Naive thymus-derived CD4-positive, alpha-beta T cell (primary cell): Measurements from ENCODE around the gene STX1A. TPM values are rescaled to one million over a fixed set of nuclear protein-coding genes. Genes with fewer than 3 reads are reported as not detected.
A peak's percentile ranks its signal among the peaks of the same experiment; 100 is the strongest.

Experiments used
- ATAC-seq: fragments of 150-1000 bp; cut with Tn5 transposase; 2 replicates; pipeline ENCODE4 v1.10.0; 2021; ENCODE audit warnings: mild to moderate bottlenecking, moderate library complexity
- CTCF ChIA-PET: fragments of 350-600 bp; sonication (Branson Sonifier 250); formaldehyde crosslinking; loops from one replicate; lab custom pipeline; 2021; ENCODE audit warnings: antibody characterized with exemption; lab: Charles Lee
- POLR2A ChIA-PET: fragments of 350-600 bp; sonication (Branson Sonifier 250); formaldehyde crosslinking; loops from one replicate; lab custom pipeline; 2021; ENCODE audit warnings: antibody characterized with exemption, inconsistent platforms; lab: Charles Lee
- DNase-seq, 9 donors: peaks; one replicate each; pipeline versions ENCODE4 v3.0.0 to v3.0.0-alpha.2; 2020 to 2022; ENCODE audit warnings: mixed read lengths in 1 of 9
- H3K27ac ChIP-seq: one replicate; pipeline ENCODE4 v1.7.0; 2013; ENCODE audit warnings: mild to moderate bottlenecking, low read depth, low read length, moderate library complexity
- H3K27me3 ChIP-seq, 2 donors: one replicate each; pipeline ENCODE4 v1.7.0; 2013; ENCODE audit warnings: low read length in 2 of 2, mild to moderate bottlenecking in 2 of 2, moderate library complexity in 2 of 2; ENCODE audit not compliant: control insufficient read depth in 2 of 2, insufficient read depth in 2 of 2
- H3K36me3 ChIP-seq, 3 experiments: 1 replicate in 2 of 3; 2 replicates in 1 of 3; pipeline ENCODE4 v1.7.0; 2013; ENCODE audit warnings: low read length in 3 of 3, mild to moderate bottlenecking in 3 of 3, moderate library complexity in 1 of 3; ENCODE audit not compliant: insufficient read depth in 3 of 3, control insufficient read depth in 2 of 3
- H3K4me1 ChIP-seq, 2 donors: one replicate each; pipeline ENCODE4 v1.7.0; 2013; ENCODE audit warnings: low read length in 2 of 2, mild to moderate bottlenecking in 2 of 2, moderate library complexity in 1 of 2; ENCODE audit not compliant: control insufficient read depth in 2 of 2, insufficient read depth in 2 of 2
- H3K4me3 ChIP-seq: 2 replicates; pipeline ENCODE4 v1.7.0; 2013; ENCODE audit warnings: mild to moderate bottlenecking, low read length
- H3K9me3 ChIP-seq, 3 experiments: 1 replicate in 2 of 3; 2 replicates in 1 of 3; pipeline ENCODE4 v1.7.0; 2013; ENCODE audit warnings: low read length in 3 of 3; ENCODE audit not compliant: control insufficient read depth in 2 of 3
- H3K27ac Mint-ChIP-seq, 9 donors: one replicate each; pipeline ENCODE4 v1.8.0; 2020 to 2022; ENCODE audit warnings: mixed read lengths in 9 of 9, mild to moderate bottlenecking in 8 of 9, moderate library complexity in 5 of 9, inconsistent platforms in 2 of 9
- H3K27me3 Mint-ChIP-seq, 5 donors: one replicate each; pipeline ENCODE4 v1.8.0; 2021 to 2022; ENCODE audit warnings: mixed read lengths in 5 of 5, mild to moderate bottlenecking in 1 of 5
- H3K36me3 Mint-ChIP-seq, 5 donors: one replicate each; pipeline ENCODE4 v1.8.0; 2020 to 2022; ENCODE audit warnings: mixed read lengths in 5 of 5, mild to moderate bottlenecking in 3 of 5, inconsistent platforms in 1 of 5
- H3K4me1 Mint-ChIP-seq, 7 donors: one replicate each; pipeline ENCODE4 v1.8.0; 2020 to 2022; ENCODE audit warnings: mixed read lengths in 7 of 7, mild to moderate bottlenecking in 3 of 7, inconsistent platforms in 1 of 7
- H3K4me3 Mint-ChIP-seq, 10 donors: one replicate each; pipeline ENCODE4 v1.8.0; 2020 to 2022; ENCODE audit warnings: mild to moderate bottlenecking in 10 of 10, mixed read lengths in 10 of 10, moderate library complexity in 6 of 10, inconsistent platforms in 2 of 10
- H3K9me3 Mint-ChIP-seq, 11 donors: one replicate each; pipeline ENCODE4 v1.8.0; 2020 to 2022; ENCODE audit warnings: mixed read lengths in 11 of 11, mild to moderate bottlenecking in 4 of 11, inconsistent platforms in 1 of 11, moderate library complexity in 1 of 11
- intact Hi-C, 2 donors: fragments of 100-400 bp; cut with micrococcal nuclease; formaldehyde crosslinking; loops; one replicate each; pipeline ENCODE4 v1.15.1; 2023
- microRNA-seq: library from miRNA; unstranded; fragments of <30 nt; microRNA quantifications from one replicate; pipeline ENCODE4 v1.2.0, GENCODE V29; 2022; ENCODE audit warnings: borderline microRNAs expressed
- polyA plus RNA-seq, 2 donors: library from polyadenylated mRNA; unstranded; fragments of 300-500 nt; fragmentation: Illumina TruSeq; gene quantifications; one replicate each; pipeline ENCODE4 v1.2.3, GENCODE V29; 2021
- total RNA-seq, 6 experiments: library from RNA in 5 of 6; stranded (reverse) in 5 of 6; gene quantifications; 1 replicate in 5 of 6; 2 replicates in 1 of 6; pipeline ENCODE4 v1.2.3 and lab custom pipeline; 2021 to 2026

STX1A gene
- total and polyA plus RNA-seq, 7 experiments from 2014 or later = 1.2 to 13.4 (median 9.8) TPM

- Histone ChIP-seq H3K27me3 (peaks cover 0 to 15% of the 10 kb centered on the region in 2 donors), H3K36me3 (no peaks in the 10 kb centered on the region), H3K4me3 (no peak overlapping the region), H3K27ac (no peak overlapping the region), H3K4me1 (peaks cover 0 to 4% of the 10 kb centered on the region in 2 donors), H3K9me3 (no peaks in the 10 kb centered on the region)
- H3K4me1 Mint-ChIP-seq = peaks cover 8 to 17% (median 9%) of the 10 kb centered on the region in 7 donors
- peaks cover 54 to 65% (median 62%) of the 10 kb centered on the region in 5 donors for H3K27me3 Mint-ChIP-seq
- intact Hi-C loops = no loop called here
- DNase-seq (no peak), ATAC-seq (no peak)
- peaks cover 0 to 3% (median 0%) of the 10 kb centered on the region in 11 donors for H3K9me3 Mint-ChIP-seq
- no peak overlapping the region for H3K4me3 Mint-ChIP-seq
- ChIA-PET POLR2A (no interaction called here), CTCF (no interaction called here)
- H3K27ac Mint-ChIP-seq = no peak overlapping the region
- H3K36me3 Mint-ChIP-seq = no peaks in the 10 kb centered on the region
Observed at GRCh38 chr7:73650524-73650923, 68.9 kb downstream of the STX1A start.

GRCh38 chr7:73649576-73649975, 69.9 kb downstream of the STX1A start:
- H3K36me3 Mint-ChIP-seq = no peaks in the 10 kb centered on the region
- peak overlapping the region in 6 of 10 donors; percentile 21 to 78 (median 55) for H3K4me3 Mint-ChIP-seq
- Histone ChIP-seq H3K27ac (no peak overlapping the region), H3K9me3 (no peaks in the 10 kb centered on the region), H3K4me3 (no peak overlapping the region), H3K27me3 (peaks cover 0 to 15% of the 10 kb centered on the region in 2 donors), H3K4me1 (peaks cover 0 to 4% of the 10 kb centered on the region in 2 donors), H3K36me3 (no peaks in the 10 kb centered on the region)
- ChIA-PET CTCF (no interaction called here), POLR2A (no interaction called here)
- intact Hi-C loops = no loop called here
- H3K4me1 Mint-ChIP-seq = peaks cover 8 to 17% (median 9%) of the 10 kb centered on the region in 7 donors
- H3K27me3 Mint-ChIP-seq = peaks cover 58 to 66% (median 61%) of the 10 kb centered on the region in 5 donors
- H3K9me3 Mint-ChIP-seq = peaks cover 0 to 2% (median 0%) of the 10 kb centered on the region in 11 donors
- no peak overlapping the region for H3K27ac Mint-ChIP-seq
- DNase-seq = no peak
- ATAC-seq = no peak

Small RNAs within 50 kb of the gene (microRNA-seq; reads per million reads assigned to microRNA genes)
- not detected for gene MIR4284

Other genes with a start within 250 kb of the STX1A start
- 10 to 100 TPM; 44.7 to 90.3 (median 66.7) TPM for gene BAZ1B, start 197.4 kb downstream of the STX1A start, total RNA-seq
- gene BAZ1B, start 197.4 kb downstream of the STX1A start, polyA plus RNA-seq = 10 to 100 TPM; 14.7 to 32.5 TPM
- 100 to 1,000 TPM in 2 of 5 experiments, 10 to 100 TPM in 3; 57.3 to 118 (median 78.6) TPM for gene BCL7B, start 162.0 kb downstream of the STX1A start, total RNA-seq
- gene BCL7B, start 162.0 kb downstream of the STX1A start, polyA plus RNA-seq = 10 to 100 TPM; 80.5 to 89.1 TPM
- 10 to 100 TPM; 19.2 to 40.9 (median 32.8) TPM for gene TBL2, start 141.1 kb downstream of the STX1A start, total RNA-seq
- 10 to 100 TPM; 21.3 to 29.0 TPM for gene TBL2, start 141.1 kb downstream of the STX1A start, polyA plus RNA-seq
- not detected for gene MLXIPL, start 95.1 kb downstream of the STX1A start, total RNA-seq
- not detected for gene MLXIPL, start 95.1 kb downstream of the STX1A start, polyA plus RNA-seq
- under 1 TPM in 3 of 5 experiments, not detected in 2; 0.22 to 0.85 (median 0.44) TPM for gene VPS37D, start 51.8 kb downstream of the STX1A start, total RNA-seq
- gene VPS37D, start 51.8 kb downstream of the STX1A start, polyA plus RNA-seq = not detected
- 10 to 100 TPM in 4 of 5 experiments, 1 to 10 TPM in 1; 9.5 to 22.4 (median 13.4) TPM for gene DNAJC30, start 36.2 kb downstream of the STX1A start, total RNA-seq
- 10 to 100 TPM; 11.8 to 12.9 TPM for gene DNAJC30, start 36.2 kb downstream of the STX1A start, polyA plus RNA-seq
- 100 to 1,000 TPM in 2 of 5 experiments, 10 to 100 TPM in 3; 50.5 to 107 (median 72.0) TPM for gene BUD23, start 36.1 kb downstream of the STX1A start, total RNA-seq
- 100 to 1,000 TPM; 126 to 156 TPM for gene BUD23, start 36.1 kb downstream of the STX1A start, polyA plus RNA-seq
- 10 to 100 TPM; 12.3 to 22.7 (median 17.2) TPM for gene ABHD11, start 19.1 kb upstream of the STX1A start, total RNA-seq
- gene ABHD11, start 19.1 kb upstream of the STX1A start, polyA plus RNA-seq = 10 to 100 TPM; 10.2 to 15.9 TPM
- not detected for gene CLDN3, start 50.6 kb upstream of the STX1A start, total RNA-seq
- gene CLDN3, start 50.6 kb upstream of the STX1A start, polyA plus RNA-seq = not detected
- under 1 TPM in 1 of 5 experiments, not detected in 4; 0.24 TPM for gene CLDN4, start 111.3 kb upstream of the STX1A start, total RNA-seq
- gene CLDN4, start 111.3 kb upstream of the STX1A start, polyA plus RNA-seq = under 1 TPM; 0.14 to 0.16 TPM
- gene METTL27, start 122.8 kb upstream of the STX1A start, total RNA-seq = 1 to 10 TPM; 1.8 to 7.4 (median 3.3) TPM
- gene METTL27, start 122.8 kb upstream of the STX1A start, polyA plus RNA-seq = 1 to 10 TPM; 1.5 to 2.0 TPM
- not detected for gene TMEM270, start 141.5 kb upstream of the STX1A start, total RNA-seq
- gene TMEM270, start 141.5 kb upstream of the STX1A start, polyA plus RNA-seq = not detected